H1 (cell line): ENCODE measurements around the gene ESR1.

Experiments used
- BRCA1 ChIP-seq: IDR thresholded peaks from 2 replicates; pipeline ENCODE4 v1.6.1; 2012; ENCODE audit warnings: low read depth, low read length, improper control_type of control experiment
- CEBPB ChIP-seq: IDR thresholded peaks from 2 replicates; pipeline ENCODE4 v1.6.1; 2012; ENCODE audit warnings: low read depth, low read length
- CREB1 ChIP-seq: IDR thresholded peaks from 2 replicates; pipeline ENCODE4 v1.6.1; 2012; ENCODE audit warnings: inconsistent platforms
- EZH2 ChIP-seq: fragments of 200-600 bp; sonication (generic); IDR thresholded peaks from 2 replicates; pipeline ENCODE4 v1.7.1; 2012; ENCODE audit warnings: low read depth, mild to moderate bottlenecking, moderate library complexity, low read length, inconsistent platforms; ENCODE audit not compliant: severe bottlenecking
- POLR2A ChIP-seq, 2 experiments: IDR thresholded peaks; 1 replicate in 1 of 2; 2 replicates in 1 of 2; pipeline ENCODE4 v1.6.1; 2011; ENCODE audit warnings: low read depth in 2 of 2, low read length in 2 of 2, mild to moderate bottlenecking in 2 of 2; ENCODE audit errors: control extremely low read depth in 1 of 2
- POLR2AphosphoS5 ChIP-seq: IDR thresholded peaks from 2 replicates; pipeline ENCODE4 v1.6.1; 2011; ENCODE audit warnings: low read depth, low read length
- SIN3A ChIP-seq, 2 experiments: IDR thresholded peaks in 1 of 2; conservative IDR thresholded peaks in 1 of 2; 2 replicates each; pipeline ENCODE4 v1.6.1; 2011 to 2012; ENCODE audit warnings: low read length in 2 of 2, improper control_type of control experiment in 1 of 2, low read depth in 1 of 2, mild to moderate bottlenecking in 1 of 2
- SP4 ChIP-seq: IDR thresholded peaks from 2 replicates; pipeline ENCODE4 v1.6.1; 2012; ENCODE audit warnings: low read length, inconsistent platforms
- ZNF274 ChIP-seq: IDR thresholded peaks from 2 replicates; pipeline ENCODE4 v1.7.0; 2012; ENCODE audit warnings: low read length, borderline replicate concordance; ENCODE audit errors: extremely low read depth
- TF ChIP-seq, protein P1 (sequence below), 3 experiments: IDR thresholded peaks; 1 replicate in 2 of 3; 2 replicates in 1 of 3; pipeline versions ENCODE4 v1.5.1 to v1.6.1; 2011; ENCODE audit warnings: low read length in 3 of 3, mild to moderate bottlenecking in 3 of 3, inconsistent platforms in 2 of 3, low read depth in 1 of 3, moderate library complexity in 1 of 3; ENCODE audit not compliant: insufficient read depth in 1 of 3; ENCODE audit errors: control extremely low read depth in 1 of 3
- TF ChIP-seq, protein P2 (sequence below): IDR thresholded peaks from 2 replicates; pipeline ENCODE4 v1.6.1; 2012; ENCODE audit warnings: inconsistent platforms
- TF ChIP-seq, protein P3 (sequence below): IDR thresholded peaks from 2 replicates; pipeline ENCODE4 v1.6.1; 2011; ENCODE audit warnings: low read length, improper control_type of control experiment

DNA sequence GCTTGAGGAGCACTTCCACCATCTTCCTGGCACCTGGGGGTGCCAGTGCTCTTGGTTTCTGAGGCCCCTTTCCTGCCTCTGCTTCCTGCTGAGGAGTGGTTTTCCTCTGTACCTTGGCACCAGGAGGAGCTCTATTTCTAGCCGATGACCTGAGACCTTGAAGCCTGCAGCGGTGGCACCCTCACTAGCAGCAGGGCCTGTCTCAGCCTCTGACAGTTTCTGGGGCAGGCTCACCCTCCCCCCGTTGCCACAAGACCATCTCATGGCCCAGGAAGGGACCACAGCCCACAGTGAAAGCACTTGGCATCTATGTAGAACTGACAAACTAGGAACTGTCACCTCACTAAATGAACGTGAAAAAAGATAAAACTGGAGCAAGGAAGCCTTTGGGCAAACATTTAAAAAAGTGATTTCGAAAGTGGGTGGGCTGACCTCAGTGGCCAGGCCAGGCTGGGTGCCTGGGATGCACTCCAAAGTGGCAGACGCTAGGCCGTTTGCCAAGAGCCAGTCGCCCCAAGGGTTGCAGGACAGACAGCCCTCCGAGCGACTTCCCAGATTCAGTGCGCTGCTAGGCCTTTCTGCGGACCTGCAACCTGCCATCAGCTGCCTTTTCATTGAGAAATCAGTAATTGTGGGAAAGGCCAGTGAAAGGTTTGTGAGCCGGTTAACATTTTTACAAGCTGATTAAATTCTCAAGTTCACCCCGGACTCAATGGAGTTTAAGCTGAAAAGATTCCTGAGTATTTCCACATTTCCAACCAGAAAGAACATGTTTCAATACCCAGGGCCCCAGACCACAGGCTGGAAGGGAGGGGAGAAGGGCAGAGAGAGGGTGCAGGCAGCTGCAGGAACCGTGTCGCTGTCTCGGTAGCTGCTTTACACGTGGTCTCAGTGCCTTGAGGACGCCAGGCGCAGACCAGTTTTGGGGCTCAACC lies 303.7 kb downstream of the ESR1 start:
- TF ChIP-seq ZNF274 (no peak), SP4 (no peak), BRCA1 (no peak), CEBPB (no peak), EZH2 (no peak), CREB1 (no peak), SIN3A (conservative IDR thresholded peaks at IDR 0.05 in 1 of 2, IDR thresholded peaks at IDR 0.05 in 1 of 2; ENCODE audit: low read depth in 1 of 2, low read length in 2 of 2) (no peak), POLR2AphosphoS5 (no peak), POLR2A (IDR thresholded peaks at IDR 0.05; ENCODE audit: control extremely low read depth in 1 of 2, low read depth in 2 of 2, low read length in 2 of 2) (no peak)
- TF ChIP-seq, protein P1, sequence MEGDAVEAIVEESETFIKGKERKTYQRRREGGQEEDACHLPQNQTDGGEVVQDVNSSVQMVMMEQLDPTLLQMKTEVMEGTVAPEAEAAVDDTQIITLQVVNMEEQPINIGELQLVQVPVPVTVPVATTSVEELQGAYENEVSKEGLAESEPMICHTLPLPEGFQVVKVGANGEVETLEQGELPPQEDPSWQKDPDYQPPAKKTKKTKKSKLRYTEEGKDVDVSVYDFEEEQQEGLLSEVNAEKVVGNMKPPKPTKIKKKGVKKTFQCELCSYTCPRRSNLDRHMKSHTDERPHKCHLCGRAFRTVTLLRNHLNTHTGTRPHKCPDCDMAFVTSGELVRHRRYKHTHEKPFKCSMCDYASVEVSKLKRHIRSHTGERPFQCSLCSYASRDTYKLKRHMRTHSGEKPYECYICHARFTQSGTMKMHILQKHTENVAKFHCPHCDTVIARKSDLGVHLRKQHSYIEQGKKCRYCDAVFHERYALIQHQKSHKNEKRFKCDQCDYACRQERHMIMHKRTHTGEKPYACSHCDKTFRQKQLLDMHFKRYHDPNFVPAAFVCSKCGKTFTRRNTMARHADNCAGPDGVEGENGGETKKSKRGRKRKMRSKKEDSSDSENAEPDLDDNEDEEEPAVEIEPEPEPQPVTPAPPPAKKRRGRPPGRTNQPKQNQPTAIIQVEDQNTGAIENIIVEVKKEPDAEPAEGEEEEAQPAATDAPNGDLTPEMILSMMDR (IDR thresholded peaks at IDR 0.05; ENCODE audit: control extremely low read depth in 1 of 3, insufficient read depth in 1 of 3, low read depth in 1 of 3, low read length in 3 of 3): no peak
- TF ChIP-seq, protein P2, sequence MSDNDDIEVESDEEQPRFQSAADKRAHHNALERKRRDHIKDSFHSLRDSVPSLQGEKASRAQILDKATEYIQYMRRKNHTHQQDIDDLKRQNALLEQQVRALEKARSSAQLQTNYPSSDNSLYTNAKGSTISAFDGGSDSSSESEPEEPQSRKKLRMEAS: no peak
- TF ChIP-seq, protein P3, sequence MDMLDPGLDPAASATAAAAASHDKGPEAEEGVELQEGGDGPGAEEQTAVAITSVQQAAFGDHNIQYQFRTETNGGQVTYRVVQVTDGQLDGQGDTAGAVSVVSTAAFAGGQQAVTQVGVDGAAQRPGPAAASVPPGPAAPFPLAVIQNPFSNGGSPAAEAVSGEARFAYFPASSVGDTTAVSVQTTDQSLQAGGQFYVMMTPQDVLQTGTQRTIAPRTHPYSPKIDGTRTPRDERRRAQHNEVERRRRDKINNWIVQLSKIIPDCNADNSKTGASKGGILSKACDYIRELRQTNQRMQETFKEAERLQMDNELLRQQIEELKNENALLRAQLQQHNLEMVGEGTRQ: no peak
